ENCODE measurements around the gene TVP23A.
"Not testable (repeated sequence)": the region's sequence is repeated elsewhere in the genome, so short reads cannot be mapped to it uniquely, and the experiment has no call there.

The TVP23A gene

DNA sequence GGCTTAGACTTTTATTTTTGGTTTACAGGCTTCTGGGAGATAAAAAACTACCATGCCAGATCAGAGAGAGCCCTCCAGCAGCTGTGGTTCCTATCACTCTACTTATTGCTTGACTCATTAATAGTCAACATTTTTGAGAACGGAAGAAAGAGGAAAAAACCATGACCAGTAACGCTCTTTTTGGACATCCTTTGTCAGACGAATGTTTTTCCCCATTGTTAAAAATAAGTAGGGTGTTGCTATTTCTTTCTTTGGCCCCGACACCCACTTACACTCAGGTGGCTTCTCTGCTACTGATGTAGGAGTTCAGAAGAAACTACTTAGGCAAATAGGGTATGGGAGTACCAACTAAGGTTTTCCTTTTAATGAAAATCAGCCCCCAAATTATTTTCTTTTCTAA is 27.5 kb downstream of the TVP23A start:
- H3K4me1 ChIP-seq (ENCODE audit: control insufficient read depth, insufficient read depth, low read length): no peaks in the 10 kb centered on the region
- H3K9me3 ChIP-seq (ENCODE audit: control insufficient read depth, insufficient read depth, low read length): peaks cover 7% of the 10 kb centered on the region
- no peak overlapping the region for H3K4me3 ChIP-seq (ENCODE audit: low read depth, low read length)
- H3K27ac ChIP-seq (ENCODE audit: low read depth, low read length): no peak overlapping the region
- no peaks in the 10 kb centered on the region for H3K27me3 ChIP-seq (ENCODE audit: control insufficient read depth, insufficient read depth, low read length)
- H3K36me3 ChIP-seq (ENCODE audit: control insufficient read depth, insufficient read depth, low read length): no peaks in the 10 kb centered on the region
- no peak overlapping the region for H3K9ac ChIP-seq (ENCODE audit: low read depth, low read length)

DNA sequence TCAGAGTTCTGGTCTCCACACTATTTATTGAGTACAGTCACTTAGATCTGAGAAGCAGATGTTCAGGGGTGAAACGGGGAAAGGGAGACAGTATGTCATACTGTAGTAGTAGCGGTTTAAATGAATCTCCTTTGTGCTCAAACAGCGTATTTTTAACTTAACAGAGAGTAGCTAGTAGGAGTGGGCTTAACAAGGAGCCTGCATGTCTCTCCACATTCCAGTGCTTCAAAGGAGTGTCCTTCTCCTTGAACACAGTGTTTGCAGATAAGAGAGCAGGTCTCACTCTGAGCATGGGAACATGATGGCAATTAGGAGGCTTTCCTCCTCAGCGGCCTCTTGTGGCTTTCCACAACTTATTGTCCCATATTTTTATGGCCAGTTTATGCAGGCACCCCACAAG is 30.0 kb downstream of the TVP23A start:
- not testable (repeated sequence) for H3K9me3 ChIP-seq (ENCODE audit: control insufficient read depth, insufficient read depth, low read length); H3K27me3 ChIP-seq (ENCODE audit: control insufficient read depth, insufficient read depth, low read length); H3K4me1 ChIP-seq (ENCODE audit: control insufficient read depth, insufficient read depth, low read length); H3K36me3 ChIP-seq (ENCODE audit: control insufficient read depth, insufficient read depth, low read length); H3K9ac ChIP-seq (ENCODE audit: low read depth, low read length); H3K4me3 ChIP-seq (ENCODE audit: low read depth, low read length); H3K27ac ChIP-seq (ENCODE audit: low read depth, low read length)

DNA sequence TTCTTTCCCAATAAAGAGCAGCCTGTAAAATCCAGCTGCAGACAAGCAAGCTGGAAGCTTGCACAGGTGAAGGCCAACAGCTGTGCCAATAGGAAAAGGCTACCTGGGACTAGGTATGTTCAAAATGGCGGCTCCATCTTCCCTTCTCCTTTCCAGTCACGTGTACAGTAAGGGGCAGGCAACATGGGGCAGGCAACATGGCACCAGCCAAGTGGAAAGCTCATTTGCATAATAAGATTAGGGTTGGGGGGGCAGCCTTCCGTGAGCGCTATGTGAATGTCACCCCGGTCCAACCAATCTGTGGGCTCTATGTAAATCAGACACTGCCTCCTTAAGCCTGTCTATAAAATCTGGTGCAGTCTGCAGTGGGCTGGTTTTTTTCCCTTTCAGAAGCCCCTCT is 31.3 kb downstream of the TVP23A start:
- Histone ChIP-seq H3K27ac (ENCODE audit: low read depth, low read length) (no peak overlapping the region), H3K4me1 (ENCODE audit: control insufficient read depth, insufficient read depth, low read length) (no peaks in the 10 kb centered on the region), H3K9ac (ENCODE audit: low read depth, low read length) (no peak overlapping the region), H3K9me3 (ENCODE audit: control insufficient read depth, insufficient read depth, low read length) (peaks cover 5% of the 10 kb centered on the region; the same call in 1 of the 2 replicates), H3K27me3 (ENCODE audit: control insufficient read depth, insufficient read depth, low read length) (no peaks in the 10 kb centered on the region), H3K4me3 (ENCODE audit: low read depth, low read length) (no peak overlapping the region), H3K36me3 (ENCODE audit: control insufficient read depth, insufficient read depth, low read length) (no peaks in the 10 kb centered on the region)

DNA sequence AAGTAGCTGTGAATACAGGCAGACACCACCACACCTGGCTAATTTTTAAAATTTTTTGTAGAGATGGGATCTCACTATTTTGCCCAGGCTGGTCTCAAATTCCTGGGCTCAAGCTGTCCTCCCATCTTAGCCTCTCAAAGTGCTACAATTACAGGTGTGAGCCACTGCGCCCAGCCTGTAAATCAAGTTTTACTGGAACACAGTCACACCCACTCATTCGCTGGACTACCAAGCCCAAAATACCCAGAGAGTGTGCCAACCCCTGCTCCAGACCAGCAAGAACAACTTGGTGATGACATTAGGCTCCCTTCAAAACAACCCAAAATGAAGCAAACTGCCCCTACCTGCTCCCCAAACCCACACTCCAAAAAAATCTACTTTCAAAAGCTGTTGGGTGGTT is 36.0 kb downstream of the TVP23A start:
- no peaks in the 10 kb centered on the region for H3K27me3 ChIP-seq (ENCODE audit: control insufficient read depth, insufficient read depth, low read length)
- H3K9ac ChIP-seq (ENCODE audit: low read depth, low read length): no peak overlapping the region
- H3K36me3 ChIP-seq (ENCODE audit: control insufficient read depth, insufficient read depth, low read length): no peaks in the 10 kb centered on the region
- H3K27ac ChIP-seq (ENCODE audit: low read depth, low read length): no peak overlapping the region
- no peaks in the 10 kb centered on the region for H3K4me1 ChIP-seq (ENCODE audit: control insufficient read depth, insufficient read depth, low read length)
- H3K9me3 ChIP-seq (ENCODE audit: control insufficient read depth, insufficient read depth, low read length): no peaks in the 10 kb centered on the region; the same call in 1 of the 2 replicates
- H3K4me3 ChIP-seq (ENCODE audit: low read depth, low read length): no peak overlapping the region

DNA sequence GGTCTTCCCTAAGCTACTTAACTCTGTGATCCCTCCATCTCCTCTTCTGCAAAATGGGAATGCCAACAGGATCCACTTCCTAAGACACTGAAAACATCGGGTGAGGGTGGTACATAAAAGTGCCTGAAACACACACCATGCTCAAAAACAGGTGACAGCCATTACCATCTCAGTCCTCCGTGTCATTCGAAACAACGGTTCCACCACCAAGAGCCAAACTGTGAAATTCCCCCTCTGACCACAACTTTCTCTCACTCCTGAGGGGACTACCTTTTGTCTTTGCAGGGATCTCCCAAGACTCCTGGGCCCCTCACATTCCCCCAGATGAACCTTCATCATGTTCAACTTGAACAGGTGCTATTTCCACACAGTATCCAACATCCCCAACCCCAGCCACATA is 38.0 kb downstream of the TVP23A start:
- Histone ChIP-seq H3K4me3 (ENCODE audit: low read depth, low read length) (no peak overlapping the region), H3K36me3 (ENCODE audit: control insufficient read depth, insufficient read depth, low read length) (no peaks in the 10 kb centered on the region), H3K27ac (ENCODE audit: low read depth, low read length) (no peak overlapping the region), H3K9me3 (ENCODE audit: control insufficient read depth, insufficient read depth, low read length) (no peaks in the 10 kb centered on the region; the same call in 1 of the 2 replicates), H3K9ac (ENCODE audit: low read depth, low read length) (no peak overlapping the region), H3K27me3 (ENCODE audit: control insufficient read depth, insufficient read depth, low read length) (no peaks in the 10 kb centered on the region), H3K4me1 (ENCODE audit: control insufficient read depth, insufficient read depth, low read length) (no peaks in the 10 kb centered on the region)

DNA sequence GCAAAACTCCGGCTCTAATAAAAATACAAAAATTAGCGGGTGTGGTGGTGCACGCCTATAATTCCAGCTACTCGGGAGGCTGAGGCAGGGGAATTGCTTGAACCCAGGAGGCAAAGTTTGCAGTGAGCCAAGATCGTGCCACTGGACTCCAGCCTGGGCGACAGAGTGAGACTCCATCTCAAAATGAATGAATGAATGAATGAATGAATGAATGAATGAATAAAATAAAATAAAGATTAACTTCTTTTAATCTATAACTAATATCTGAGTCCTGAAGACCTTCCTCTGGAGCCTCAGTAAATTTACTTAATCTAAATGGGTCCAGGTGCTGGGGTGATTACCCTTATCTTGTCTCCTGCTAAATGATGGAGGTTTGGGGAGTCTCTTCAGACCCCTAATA is 38.7 kb downstream of the TVP23A start:
- not testable (repeated sequence) for H3K27ac ChIP-seq (ENCODE audit: low read depth, low read length); H3K9me3 ChIP-seq (ENCODE audit: control insufficient read depth, insufficient read depth, low read length); H3K36me3 ChIP-seq (ENCODE audit: control insufficient read depth, insufficient read depth, low read length); H3K4me1 ChIP-seq (ENCODE audit: control insufficient read depth, insufficient read depth, low read length); H3K9ac ChIP-seq (ENCODE audit: low read depth, low read length); H3K27me3 ChIP-seq (ENCODE audit: control insufficient read depth, insufficient read depth, low read length); H3K4me3 ChIP-seq (ENCODE audit: low read depth, low read length)

DNA sequence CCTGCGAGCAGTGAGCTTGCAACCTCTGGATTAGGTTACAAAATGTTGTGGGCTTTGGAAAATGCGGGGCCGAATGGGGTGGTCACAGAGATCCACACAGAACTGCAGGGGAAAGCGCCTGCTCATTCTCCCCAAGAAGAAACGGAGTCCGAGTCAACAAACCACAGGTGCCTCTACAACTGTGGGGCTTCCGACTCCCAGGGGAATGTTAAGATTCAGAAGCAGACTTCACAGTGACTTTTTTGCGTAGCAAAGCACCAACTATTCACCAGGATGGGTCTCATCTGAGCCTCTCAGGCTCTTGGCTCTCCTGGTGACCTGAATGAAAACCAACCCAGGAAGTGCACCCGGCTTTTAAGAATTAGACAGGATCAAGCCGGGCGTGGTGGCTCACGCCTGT is 41.2 kb downstream of the TVP23A start:
- H3K27me3 ChIP-seq (ENCODE audit: control insufficient read depth, insufficient read depth, low read length): no peaks in the 10 kb centered on the region
- H3K36me3 ChIP-seq (ENCODE audit: control insufficient read depth, insufficient read depth, low read length): no peaks in the 10 kb centered on the region
- H3K9ac ChIP-seq (ENCODE audit: low read depth, low read length): no peak overlapping the region
- H3K4me1 ChIP-seq (ENCODE audit: control insufficient read depth, insufficient read depth, low read length): no peaks in the 10 kb centered on the region
- no peak overlapping the region for H3K27ac ChIP-seq (ENCODE audit: low read depth, low read length)
- H3K4me3 ChIP-seq (ENCODE audit: low read depth, low read length): no peak overlapping the region
- H3K9me3 ChIP-seq (ENCODE audit: control insufficient read depth, insufficient read depth, low read length): no peaks in the 10 kb centered on the region

DNA sequence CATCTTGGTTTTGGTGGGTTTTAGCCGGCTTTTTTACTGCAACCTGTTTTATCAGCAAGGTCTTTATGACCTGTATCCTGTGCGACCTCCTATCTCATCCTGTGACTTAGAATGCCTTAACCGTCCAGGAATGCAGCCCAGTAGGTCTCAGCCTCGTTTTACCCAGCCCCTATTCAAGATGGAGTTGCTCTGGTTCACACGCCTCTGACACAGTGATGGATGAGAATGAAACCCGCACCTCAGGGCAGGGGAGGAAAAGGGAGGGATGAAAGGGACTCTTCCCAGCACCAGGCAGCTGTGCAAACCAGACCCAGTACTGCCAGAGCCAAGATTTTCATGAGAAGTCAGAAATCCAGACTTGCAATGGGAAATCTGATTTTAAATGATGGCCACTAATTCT is 41.7 kb downstream of the TVP23A start:
- H3K4me1 ChIP-seq (ENCODE audit: control insufficient read depth, insufficient read depth, low read length); H3K4me3 ChIP-seq (ENCODE audit: low read depth, low read length); H3K27me3 ChIP-seq (ENCODE audit: control insufficient read depth, insufficient read depth, low read length); H3K9me3 ChIP-seq (ENCODE audit: control insufficient read depth, insufficient read depth, low read length); H3K27ac ChIP-seq (ENCODE audit: low read depth, low read length); H3K36me3 ChIP-seq (ENCODE audit: control insufficient read depth, insufficient read depth, low read length); H3K9ac ChIP-seq (ENCODE audit: low read depth, low read length): not testable (repeated sequence)

DNA sequence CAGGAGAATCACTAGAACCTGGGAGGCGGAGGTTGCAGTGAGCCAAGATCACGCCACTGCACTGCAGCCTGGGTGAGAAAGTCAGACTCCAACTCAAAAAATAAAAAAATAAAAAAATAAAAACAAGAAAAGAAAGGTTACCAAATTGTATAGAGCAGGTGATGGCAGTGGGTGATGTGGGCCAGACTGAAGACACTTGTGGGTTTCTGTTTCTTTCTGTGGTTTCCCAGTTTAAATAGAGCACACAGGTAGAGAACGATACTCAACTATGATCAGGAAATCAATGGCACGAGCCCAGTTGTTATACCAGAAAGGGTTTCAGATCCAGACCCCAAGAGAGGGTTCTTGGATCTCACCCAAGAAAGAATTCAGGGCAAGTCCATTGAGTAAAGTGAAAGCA is 42.3 kb downstream of the TVP23A start:
- no peaks in the 10 kb centered on the region for H3K4me1 ChIP-seq (ENCODE audit: control insufficient read depth, insufficient read depth, low read length)
- no peak overlapping the region for H3K9ac ChIP-seq (ENCODE audit: low read depth, low read length)
- H3K36me3 ChIP-seq (ENCODE audit: control insufficient read depth, insufficient read depth, low read length): no peaks in the 10 kb centered on the region
- no peak overlapping the region for H3K4me3 ChIP-seq (ENCODE audit: low read depth, low read length)
- no peaks in the 10 kb centered on the region for H3K9me3 ChIP-seq (ENCODE audit: control insufficient read depth, insufficient read depth, low read length)
- no peak overlapping the region for H3K27ac ChIP-seq (ENCODE audit: low read depth, low read length)
- no peaks in the 10 kb centered on the region for H3K27me3 ChIP-seq (ENCODE audit: control insufficient read depth, insufficient read depth, low read length)

DNA sequence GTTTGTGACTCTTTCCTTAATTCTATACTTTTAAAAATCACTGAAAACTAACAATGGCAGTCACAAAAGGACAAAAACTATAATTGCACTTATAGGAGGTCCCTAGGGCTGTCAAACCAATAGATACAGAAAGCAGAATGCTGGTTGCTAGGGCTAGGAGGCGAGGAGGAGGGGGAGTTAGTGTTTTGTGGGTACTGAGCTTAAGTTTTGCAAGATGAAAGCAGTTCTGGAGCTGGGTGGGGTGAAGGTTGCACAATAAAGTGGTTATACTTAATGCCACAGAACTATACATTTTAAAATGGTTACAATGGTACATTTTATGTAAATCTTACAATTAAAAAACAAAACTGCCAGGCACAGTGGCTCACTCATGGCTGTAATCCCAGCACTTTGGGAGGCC is 47.7 kb downstream of the TVP23A start:
- Histone ChIP-seq H3K4me1 (ENCODE audit: control insufficient read depth, insufficient read depth, low read length) (no peaks in the 10 kb centered on the region), H3K9ac (ENCODE audit: low read depth, low read length) (no peak overlapping the region)

DNA sequence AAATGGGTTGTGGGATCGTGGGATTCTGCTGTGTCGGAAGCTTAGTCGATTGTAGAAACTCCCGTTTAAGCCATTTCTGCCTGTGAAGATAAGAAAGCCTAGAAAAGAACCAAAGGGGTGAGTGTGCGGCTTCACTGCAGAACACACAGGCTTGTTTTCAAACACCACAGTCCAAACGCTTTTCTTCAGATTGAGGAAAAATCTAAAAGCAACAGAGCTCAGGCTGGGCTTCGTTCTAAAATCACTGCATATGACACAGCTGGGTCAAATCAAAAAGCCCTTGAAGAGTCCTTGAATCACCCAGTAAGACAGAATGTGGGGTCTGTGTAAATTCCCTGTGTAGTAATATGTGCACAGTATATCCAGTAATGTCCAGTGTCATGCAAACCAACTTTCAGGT is 49.2 kb downstream of the TVP23A start:
- Histone ChIP-seq H3K27me3 (ENCODE audit: control insufficient read depth, insufficient read depth, low read length) (no peaks in the 10 kb centered on the region), H3K4me1 (ENCODE audit: control insufficient read depth, insufficient read depth, low read length) (no peaks in the 10 kb centered on the region), H3K36me3 (ENCODE audit: control insufficient read depth, insufficient read depth, low read length) (peaks cover 21% of the 10 kb centered on the region; the same call in 1 of the 2 replicates), H3K9ac (ENCODE audit: low read depth, low read length) (no peak overlapping the region), H3K9me3 (ENCODE audit: control insufficient read depth, insufficient read depth, low read length) (no peaks in the 10 kb centered on the region), H3K4me3 (ENCODE audit: low read depth, low read length) (no peak overlapping the region), H3K27ac (ENCODE audit: low read depth, low read length) (no peak overlapping the region)

More for the DNA sequence above, 47.7 kb downstream of the TVP23A start:
- no peak overlapping the region for H3K27ac ChIP-seq (ENCODE audit: low read depth, low read length)
- H3K27me3 ChIP-seq (ENCODE audit: control insufficient read depth, insufficient read depth, low read length): no peaks in the 10 kb centered on the region
- no peaks in the 10 kb centered on the region for H3K9me3 ChIP-seq (ENCODE audit: control insufficient read depth, insufficient read depth, low read length)
- no peak overlapping the region for H3K4me3 ChIP-seq (ENCODE audit: low read depth, low read length)
- H3K36me3 ChIP-seq (ENCODE audit: control insufficient read depth, insufficient read depth, low read length): 0 out of 2 replicates have a peak, but pooled peaks cover 11% of the 10 kb centered on the region

DNA sequence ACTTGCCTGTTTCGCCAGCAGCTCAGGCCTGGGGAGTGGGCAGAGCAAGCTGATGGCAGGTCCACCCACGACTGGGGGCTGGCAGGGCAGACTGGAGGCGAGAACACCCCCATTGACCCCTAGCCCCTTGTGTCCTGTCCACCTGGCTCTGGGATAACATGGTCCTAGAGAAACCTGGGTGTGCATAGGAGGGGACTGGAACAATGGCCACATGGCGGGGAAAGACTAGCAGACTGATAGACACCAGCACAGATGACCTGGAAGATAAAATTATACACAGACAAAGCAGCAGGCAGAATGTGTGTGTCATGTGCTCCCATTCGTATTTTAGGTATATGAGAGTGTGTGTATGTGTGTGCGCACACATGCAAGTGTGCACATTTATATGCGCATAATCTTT is 51.5 kb downstream of the TVP23A start:
- no peak overlapping the region for H3K27ac ChIP-seq (ENCODE audit: low read depth, low read length)

More for the DNA sequence above, 51.5 kb downstream of the TVP23A start:
- Histone ChIP-seq H3K4me3 (ENCODE audit: low read depth, low read length) (no peak overlapping the region), H3K9me3 (ENCODE audit: control insufficient read depth, insufficient read depth, low read length) (no peaks in the 10 kb centered on the region), H3K36me3 (ENCODE audit: control insufficient read depth, insufficient read depth, low read length) (peaks cover 39% of the 10 kb centered on the region), H3K9ac (ENCODE audit: low read depth, low read length) (no peak overlapping the region), H3K4me1 (ENCODE audit: control insufficient read depth, insufficient read depth, low read length) (no peaks in the 10 kb centered on the region), H3K27me3 (ENCODE audit: control insufficient read depth, insufficient read depth, low read length) (no peaks in the 10 kb centered on the region)

Measured in HUES48 (cell line).